ENCODE measurements around the gene REV1.

DNA sequence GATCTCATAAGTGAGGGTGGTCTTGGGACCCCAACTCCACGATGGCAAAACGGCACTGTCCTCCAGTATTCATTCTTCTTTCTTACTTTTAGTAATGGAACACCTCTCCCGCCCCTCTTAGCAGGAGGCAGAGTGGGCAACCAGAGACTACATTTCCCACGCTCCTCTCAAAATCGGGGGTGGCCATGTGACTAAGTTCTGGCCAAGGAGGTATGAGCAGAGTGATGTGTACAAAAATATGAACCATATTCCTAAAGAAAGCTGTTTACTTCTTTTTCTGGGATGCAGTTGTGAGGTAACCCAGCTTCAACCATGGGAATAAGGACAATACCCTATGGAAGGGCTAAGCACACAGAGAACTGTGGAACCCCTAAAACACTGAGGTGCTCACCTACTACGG lies 12.8 kb downstream of the REV1 start:
- TF ChIP-seq, protein P1, sequence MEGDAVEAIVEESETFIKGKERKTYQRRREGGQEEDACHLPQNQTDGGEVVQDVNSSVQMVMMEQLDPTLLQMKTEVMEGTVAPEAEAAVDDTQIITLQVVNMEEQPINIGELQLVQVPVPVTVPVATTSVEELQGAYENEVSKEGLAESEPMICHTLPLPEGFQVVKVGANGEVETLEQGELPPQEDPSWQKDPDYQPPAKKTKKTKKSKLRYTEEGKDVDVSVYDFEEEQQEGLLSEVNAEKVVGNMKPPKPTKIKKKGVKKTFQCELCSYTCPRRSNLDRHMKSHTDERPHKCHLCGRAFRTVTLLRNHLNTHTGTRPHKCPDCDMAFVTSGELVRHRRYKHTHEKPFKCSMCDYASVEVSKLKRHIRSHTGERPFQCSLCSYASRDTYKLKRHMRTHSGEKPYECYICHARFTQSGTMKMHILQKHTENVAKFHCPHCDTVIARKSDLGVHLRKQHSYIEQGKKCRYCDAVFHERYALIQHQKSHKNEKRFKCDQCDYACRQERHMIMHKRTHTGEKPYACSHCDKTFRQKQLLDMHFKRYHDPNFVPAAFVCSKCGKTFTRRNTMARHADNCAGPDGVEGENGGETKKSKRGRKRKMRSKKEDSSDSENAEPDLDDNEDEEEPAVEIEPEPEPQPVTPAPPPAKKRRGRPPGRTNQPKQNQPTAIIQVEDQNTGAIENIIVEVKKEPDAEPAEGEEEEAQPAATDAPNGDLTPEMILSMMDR (IDR thresholded peaks at IDR 0.05): no peak
- no peak for TF ChIP-seq POLR2AphosphoS5 (IDR thresholded peaks at IDR 0.05)

All from sigmoid colon (tissue), 4 donors.